TTC549 (cell line): ENCODE results near the gene PHYH.
"Not testable (repeated sequence)": the region's sequence is repeated elsewhere in the genome, so short reads cannot be mapped to it uniquely, and the experiment has no call there.

ENCODE experiments used
- FAIRE-seq: peaks from 2 replicates; lab custom pipeline; 2012; peaks lifted over from hg19 to GRCh38; lab: Jason Lieb, UNC

PHYH gene

DNA sequence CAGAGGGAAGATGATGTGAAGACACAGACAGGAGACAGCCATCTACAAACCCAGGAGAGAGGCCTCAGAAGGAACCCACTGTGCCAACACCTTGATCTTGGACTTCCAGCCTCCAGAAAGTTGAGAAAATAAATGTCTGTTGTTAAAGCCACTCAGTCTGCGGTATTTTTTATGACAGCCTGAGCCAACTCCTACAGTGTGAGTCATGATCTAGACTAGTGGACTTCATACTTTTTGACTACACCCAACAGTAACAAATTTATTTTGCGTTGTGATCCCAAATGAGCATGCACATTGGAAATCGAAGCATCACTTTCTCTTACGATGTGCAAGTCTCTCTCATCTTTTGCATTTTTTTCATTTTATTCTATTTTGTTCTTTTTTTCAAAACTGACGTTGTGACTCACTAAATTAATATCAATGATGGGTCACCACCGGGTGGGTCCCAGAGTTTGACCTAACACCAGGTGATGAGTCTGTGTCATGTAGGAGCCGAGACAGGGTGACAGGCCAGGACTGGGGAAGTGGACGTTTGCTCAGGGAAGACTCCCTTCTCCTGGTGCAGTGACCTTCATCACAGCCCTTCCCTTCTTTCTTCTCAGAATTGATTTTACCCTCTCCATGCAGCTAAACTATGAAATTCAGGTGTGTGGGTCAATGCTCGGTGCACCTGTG lies 28.9 kb downstream of the PHYH start:
- no peak for FAIRE-seq

DNA sequence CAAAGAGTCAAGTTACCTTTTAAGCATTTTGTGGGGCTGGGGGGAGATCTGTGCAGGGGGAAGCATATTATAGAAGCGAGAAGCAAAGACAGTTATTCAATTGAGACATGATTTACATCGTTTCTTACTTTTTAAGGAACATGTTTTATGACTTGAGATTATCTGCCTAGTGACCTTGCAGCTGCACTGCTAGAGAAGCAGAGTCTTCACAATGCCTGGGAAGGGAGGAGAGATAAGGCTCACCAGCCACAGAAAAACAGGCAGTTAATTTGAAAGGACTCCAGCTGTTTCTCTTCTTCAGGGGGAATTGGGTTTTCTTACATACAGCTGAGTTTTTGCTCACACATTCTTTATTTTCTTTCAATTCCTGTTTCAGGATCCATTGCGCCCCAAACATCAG lies 31.0 kb downstream of the PHYH start:
- FAIRE-seq = no peak

DNA sequence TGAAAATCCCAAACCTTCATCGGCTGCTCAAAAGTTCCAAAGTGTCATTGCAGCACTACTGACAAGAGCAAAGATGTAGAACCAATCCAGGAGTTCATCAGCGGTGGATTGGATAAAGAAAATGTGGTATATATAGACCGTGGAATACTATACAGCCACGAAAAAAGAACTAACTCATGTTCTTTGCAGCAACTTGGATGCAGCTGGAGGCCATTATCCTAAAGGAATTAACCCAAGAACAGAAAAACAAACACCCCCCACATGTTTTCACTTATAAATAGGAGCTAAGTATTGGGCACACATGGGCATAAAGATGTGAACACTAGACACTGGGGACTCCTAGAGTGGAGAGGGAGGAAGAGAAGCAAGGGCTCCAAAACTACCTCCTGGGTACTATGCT lies 31.6 kb downstream of the PHYH start:
- FAIRE-seq = no peak

DNA sequence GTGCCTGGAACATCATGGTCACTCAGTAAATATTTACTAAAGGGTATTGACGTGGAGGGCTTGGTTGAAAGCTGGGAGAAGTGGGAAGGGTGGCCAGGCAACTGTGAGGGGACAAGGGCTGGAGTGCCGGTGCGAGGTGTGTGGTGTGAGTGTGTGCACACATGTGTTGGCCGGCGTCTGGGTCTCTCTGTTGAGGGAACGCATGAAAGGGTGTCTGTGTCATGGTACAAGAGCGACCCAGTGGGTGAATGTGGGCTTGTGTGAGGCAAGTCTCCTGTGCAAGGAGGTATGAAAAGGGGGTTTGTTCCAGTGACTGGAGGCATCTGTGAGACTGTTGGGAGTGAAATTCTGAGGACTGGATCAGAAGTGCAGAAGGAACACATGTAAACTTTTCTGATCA lies 36.3 kb downstream of the PHYH start:
- FAIRE-seq = no peak

DNA sequence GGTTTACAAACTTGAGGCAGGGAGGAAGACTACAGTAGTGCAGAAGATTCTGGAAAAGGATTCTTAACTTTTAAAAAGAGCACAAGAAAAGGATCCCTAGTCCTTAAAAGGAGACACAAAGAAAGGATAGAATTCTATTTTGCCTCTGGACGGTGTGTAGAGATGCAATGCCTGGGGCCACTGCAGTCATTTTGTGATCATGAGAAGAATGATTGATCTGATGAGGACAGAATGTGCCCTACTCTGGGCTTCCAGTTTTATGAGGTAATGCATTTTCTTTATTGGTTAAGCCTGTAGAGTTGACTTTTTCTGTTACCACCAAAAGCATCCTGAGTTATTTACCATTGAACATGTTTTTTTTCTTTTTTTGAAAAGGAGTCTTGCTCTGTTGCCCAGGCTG lies 37.4 kb downstream of the PHYH start:
- no peak for FAIRE-seq

DNA sequence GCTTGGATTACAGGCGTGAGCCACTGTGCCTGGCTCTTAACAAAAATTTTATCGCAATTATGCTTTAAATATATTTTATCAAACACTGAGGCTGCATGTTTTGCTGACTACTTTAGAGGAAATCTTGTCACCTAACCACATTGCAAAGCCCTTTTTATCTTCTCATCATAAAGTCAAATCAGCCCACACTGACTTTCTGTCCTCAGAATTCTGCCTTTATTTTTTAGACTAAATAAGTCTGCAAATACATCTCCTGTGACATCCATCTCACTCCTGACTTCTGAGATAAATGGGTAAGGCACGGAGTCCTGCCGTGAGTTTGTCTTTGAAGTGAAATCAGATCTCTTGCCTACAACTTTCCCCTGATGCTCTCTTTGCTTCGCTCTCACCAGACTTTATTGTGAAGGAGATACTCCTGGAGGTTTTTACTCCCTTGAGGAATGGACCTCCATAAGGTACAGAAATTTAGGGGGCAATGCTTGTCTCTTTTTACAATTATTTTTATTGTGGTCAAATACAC lies 42.2 kb downstream of the PHYH start:
- no peak for FAIRE-seq

DNA sequence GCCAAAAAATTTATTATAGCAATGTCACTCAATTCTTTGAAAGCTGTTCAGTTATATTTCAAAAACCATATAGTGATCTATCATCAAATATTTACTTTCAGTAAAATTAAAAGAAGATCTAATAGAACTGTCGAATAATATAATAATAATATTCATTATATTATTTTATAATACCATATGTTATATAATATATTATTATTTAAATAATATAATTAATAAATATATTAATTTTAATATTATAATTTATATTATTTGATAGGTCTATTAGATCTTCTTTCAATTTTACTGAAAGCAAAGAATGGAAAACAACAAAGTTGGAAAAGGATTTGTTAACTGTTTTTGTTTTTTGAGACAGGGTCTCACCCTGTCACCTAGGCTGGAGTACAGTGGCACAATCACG lies 43.2 kb downstream of the PHYH start:
- FAIRE-seq = peak; percentile 88

DNA sequence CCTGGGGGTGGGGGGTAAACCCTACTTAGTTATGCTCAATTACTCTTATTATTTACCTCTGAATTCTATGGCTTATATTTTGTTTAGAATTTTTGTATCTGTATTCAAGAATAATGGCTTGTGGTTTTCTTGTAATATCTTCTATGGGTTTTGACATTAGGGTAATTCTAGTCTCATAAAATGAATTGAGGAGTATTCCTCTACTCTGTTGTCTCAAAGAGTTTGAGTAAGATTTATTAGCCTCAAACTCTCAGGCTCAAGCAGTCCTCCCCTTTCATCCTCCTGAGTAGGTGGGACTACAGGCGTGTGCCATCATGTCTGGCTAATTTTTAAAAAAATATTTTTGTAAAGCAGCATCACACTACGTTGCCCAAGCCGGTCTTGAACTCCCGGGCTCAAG lies 46.1 kb downstream of the PHYH start:
- no peak for FAIRE-seq

DNA sequence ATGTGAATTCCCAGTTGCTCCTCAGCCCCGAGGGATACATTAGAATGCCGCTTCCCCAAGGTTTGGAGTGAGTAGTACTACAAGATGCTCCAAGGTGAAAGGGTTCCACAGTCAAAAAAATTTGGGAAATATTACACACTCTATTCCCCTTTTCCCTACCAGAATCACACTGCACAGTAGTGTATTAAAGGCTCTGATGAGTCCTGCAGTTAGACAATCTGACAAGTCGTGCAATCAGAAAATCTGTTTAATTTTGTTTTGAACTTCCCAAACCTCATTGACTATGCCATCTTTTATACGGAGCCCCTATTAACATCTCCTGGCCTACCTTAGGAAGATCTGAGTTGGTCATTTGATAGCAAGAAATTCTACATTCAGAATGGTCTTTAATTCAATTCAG lies 52.1 kb downstream of the PHYH start:
- no peak for FAIRE-seq

DNA sequence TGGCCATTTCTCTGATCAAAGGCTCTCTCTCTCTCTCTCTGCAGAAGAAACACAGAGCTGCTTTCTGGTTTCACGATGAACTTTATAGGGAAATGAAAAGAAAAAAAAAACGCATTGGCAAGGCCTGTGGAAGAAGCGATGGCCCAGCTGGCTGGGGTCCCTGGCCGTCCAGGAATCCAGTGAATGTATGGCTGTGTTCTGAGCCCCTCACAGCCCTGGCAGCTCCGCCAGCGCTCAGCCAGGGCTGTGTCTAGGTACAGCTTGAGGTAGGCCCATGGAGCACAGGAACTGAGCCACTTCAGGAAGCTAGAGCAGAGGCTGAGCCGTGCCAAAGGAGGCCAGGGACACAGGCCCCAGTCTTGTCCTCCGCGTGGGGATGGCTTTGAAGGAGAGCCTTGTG lies 52.6 kb downstream of the PHYH start:
- no peak for FAIRE-seq

DNA sequence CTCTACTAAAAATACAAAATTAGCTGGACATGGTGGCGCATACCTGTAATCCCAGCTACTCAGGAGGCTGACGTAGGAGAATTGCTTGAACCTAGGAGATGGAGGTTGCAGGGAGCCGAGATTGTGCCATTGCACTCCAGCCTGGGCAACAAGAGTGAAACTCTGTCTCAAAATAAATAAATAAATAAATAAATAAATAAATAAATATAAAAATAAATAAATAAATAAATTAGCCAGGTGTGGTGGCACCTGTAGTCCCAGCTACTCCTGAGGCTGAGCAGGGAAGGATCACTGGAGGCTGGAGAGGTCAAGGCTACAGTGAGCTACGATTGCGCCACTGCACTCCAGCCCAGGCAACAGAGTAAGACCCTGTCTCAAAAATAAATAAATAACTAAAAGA lies 57.6 kb downstream of the PHYH start:
- not testable (repeated sequence) for FAIRE-seq

DNA sequence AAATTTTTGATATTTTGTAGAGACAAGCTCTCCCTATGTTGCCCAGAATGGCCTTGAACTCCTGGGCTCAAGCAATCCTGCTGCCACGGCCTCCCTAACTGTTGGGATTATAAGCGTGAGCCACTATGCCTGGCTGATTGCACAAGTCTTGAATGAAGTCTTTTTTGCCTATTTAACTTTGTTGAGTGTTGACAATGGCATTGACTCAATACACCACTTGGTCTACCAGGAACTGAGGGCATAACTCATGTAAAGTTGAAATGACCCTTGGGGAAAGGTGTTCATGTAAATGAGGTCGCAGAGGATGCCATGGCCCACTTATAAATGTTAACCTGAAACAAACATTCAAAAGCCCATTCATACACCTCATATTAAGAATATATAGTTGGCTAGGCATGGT lies 58.3 kb downstream of the PHYH start:
- no peak for FAIRE-seq

DNA sequence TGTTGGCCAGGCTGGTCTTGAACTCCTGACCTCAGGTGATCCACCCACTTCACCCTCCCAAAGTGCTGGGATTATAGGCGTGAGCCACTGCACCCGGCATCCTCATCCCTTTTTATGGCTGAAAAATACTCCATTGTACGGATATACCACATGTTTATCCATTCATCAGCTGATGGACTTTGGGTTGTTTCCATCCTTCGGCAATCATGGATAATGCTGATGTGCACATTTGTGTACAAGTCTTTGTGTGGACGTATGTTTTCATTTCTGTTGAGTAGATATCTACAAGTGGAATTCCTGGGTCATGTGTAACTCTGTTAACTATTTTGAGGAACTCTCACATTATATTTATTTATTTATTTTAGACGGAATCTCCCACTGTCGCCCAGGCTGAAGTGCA lies 59.9 kb downstream of the PHYH start:
- no peak for FAIRE-seq

DNA sequence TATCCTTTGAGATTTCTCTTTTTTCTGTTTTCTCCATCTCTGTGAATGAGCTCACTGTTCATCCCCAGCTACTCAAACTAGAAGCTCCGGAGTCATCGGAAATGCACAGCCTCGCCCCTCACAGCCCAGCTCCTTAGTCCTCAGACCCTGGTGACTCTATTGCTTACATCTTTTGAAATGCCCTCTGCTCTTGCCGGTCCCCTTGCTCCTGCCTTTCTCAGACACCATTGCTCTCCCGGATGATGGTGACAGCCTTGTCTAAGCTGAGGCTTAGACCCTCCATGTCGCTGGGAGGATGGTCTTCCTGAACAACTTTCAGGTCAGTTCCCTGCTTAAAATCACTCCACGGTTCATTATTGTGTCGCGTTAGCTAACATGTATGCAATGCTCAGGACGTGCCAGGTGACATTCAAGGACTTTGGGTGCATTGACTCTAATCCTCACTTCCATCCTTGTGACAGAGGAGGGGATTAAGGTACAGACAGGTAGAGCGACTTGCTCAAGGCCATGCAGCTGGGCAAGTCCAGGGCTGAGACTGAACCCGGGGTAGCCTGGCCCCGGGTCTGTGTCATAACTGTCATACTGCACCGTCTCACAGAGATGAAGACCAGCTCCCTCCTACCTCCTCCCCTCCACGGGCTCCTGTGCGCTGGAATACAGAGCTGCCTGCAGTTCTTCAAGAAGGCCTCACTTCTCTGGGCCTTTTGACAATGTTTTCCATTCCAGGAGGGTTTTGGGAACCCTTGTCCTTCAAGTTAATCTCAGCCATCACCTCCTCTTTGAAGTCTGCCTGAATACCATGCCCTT lies 61.4 kb downstream of the PHYH start:
- no peak for FAIRE-seq

DNA sequence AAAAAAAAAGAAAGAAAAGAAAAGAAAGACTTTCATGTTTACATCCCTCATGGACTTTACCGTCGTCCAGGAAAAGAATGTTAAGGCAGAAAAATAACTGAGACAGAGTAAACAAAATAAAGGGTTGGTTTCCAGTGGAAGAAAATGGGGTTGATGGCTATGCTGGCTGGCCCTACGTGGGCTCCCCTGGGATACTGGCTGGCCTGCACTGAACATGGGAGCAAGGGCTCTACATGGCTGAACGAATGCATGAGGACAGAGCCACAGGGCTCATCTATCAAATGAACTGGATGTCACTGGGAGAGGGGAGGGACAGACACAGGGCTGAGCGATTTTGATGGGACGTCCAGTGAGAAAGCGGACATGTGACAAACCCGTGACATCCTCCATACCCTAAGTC lies 63.2 kb downstream of the PHYH start:
- no peak for FAIRE-seq

DNA sequence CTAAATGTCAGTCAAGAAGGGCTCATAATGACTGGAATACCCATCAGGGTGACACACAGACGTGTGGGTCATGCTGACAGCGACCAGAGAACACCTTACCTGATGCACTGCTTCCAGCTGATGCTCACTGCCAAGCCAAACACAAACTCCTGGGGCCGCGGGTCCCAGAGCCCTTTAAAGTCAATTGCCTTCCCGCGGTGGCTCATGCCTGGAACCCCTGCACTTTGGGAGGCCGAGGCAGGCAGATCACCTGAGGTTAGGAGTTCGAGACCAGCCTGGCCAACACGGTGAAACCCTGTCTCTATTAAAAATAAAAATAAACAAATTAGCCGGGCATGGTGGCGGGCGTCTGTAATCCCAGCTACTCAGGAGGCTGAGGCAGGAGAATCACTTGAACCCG lies 65.1 kb downstream of the PHYH start:
- not testable (repeated sequence) for FAIRE-seq

DNA sequence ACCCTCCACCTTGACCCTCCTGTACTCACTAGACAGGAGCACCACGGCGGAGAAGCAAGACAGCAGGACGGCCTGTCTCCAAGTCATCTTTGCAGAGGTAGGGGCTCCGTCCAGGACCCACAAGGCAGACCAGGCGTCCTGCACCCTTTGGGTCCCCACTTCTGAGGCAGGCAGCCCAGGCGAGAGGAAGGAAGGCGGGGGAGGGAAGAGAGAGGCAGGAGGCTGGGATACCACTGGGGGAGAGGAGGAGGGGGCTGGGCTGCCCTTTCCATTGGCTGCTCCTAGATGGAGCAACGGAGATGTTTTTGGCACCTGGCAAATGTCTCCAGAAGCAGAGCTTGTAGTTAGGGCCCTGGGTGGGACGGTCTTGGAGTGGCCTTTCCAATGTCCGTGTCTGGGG lies 65.7 kb downstream of the PHYH start, which contains the start of gene UCMA:
UCMA (minus strand) TSS at position 203 of the 400 bp plus-strand sequence; CDS start at position 87, 116 bp downstream.
- no peak for FAIRE-seq

DNA sequence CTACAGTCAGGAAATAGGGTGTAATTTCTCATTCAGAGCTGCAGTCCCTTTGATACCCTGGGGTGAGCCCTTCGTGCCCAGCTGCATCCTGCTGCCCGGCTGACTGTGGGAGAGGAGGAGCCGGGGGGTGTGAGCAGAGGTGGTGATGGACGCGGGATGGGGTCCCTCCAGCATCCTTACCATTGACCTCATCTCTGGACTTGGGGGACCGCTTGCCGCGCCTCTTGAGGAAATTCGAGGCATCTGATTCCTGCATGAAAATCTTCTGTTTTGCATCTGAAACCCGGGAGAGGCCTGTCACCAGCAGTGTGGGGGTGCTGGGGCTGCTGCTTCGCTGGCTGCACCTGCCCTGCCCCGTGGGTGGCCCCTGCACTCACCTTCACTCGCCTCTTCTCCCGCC lies 66.5 kb downstream of the PHYH start:
- no peak for FAIRE-seq

DNA sequence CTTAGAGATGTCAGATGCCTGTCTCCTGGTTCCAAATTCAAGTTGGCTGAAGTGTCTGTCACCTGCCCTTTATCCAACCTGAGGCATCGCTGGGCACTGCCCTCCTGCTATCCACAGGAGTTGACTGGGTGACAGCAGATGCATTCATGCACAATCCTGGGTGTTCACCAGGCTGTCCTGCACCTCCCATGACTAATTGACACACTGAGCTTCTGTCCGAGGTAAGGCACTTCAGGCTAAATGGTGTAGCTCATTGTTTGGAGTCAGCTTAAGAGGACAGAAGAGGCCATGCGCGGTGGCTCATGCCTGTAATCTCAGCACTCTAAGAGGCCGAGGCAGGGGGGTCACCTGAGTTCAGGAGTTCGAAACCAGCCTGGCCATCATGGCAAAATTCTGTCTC lies 68.1 kb downstream of the PHYH start:
- no peak for FAIRE-seq

DNA sequence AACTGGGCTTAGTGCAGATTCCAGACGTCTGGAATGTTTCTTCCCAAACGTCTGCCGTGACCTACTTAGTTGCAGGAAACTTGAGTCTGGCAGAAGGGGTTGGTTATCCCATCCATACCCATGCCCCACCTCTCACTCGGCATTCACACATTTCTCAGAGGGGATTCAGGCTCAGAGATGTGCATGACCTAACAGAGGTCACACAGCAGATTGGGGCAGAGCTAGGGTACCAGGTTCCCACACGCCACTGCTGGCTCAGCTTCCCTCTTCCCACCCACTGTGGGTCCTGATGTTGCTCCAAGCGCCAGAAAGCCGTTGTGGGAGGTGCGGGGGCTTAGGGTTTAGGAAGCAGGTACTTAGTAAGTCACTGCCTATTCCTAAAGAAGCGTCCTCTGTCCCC lies 68.7 kb downstream of the PHYH start:
- no peak for FAIRE-seq
